Tibial nerve (tissue), 3 donors: Measurements from ENCODE around the gene SMIM35.

Experiments used
- POLR2A ChIP-seq, 2 donors: fragments of 450-650 bp; IDR thresholded peaks; one replicate each; pipeline ENCODE4 v1.6.1; 2017; ENCODE audit warnings: antibody characterized with exemption in 2 of 2, mild to moderate bottlenecking in 2 of 2, moderate library complexity in 2 of 2
- TF ChIP-seq, protein P1 (sequence below), 5 experiments: fragments of 200-600 bp in 3 of 5; fragments of 450-650 bp in 2 of 5; sonication (generic) in 3 of 5; IDR thresholded peaks; one replicate each; pipeline ENCODE4 v1.5.1; 2016 to 2019; ENCODE audit warnings: antibody characterized with exemption in 5 of 5, mild to moderate bottlenecking in 3 of 5, moderate library complexity in 2 of 5

- TF ChIP-seq, protein P1, sequence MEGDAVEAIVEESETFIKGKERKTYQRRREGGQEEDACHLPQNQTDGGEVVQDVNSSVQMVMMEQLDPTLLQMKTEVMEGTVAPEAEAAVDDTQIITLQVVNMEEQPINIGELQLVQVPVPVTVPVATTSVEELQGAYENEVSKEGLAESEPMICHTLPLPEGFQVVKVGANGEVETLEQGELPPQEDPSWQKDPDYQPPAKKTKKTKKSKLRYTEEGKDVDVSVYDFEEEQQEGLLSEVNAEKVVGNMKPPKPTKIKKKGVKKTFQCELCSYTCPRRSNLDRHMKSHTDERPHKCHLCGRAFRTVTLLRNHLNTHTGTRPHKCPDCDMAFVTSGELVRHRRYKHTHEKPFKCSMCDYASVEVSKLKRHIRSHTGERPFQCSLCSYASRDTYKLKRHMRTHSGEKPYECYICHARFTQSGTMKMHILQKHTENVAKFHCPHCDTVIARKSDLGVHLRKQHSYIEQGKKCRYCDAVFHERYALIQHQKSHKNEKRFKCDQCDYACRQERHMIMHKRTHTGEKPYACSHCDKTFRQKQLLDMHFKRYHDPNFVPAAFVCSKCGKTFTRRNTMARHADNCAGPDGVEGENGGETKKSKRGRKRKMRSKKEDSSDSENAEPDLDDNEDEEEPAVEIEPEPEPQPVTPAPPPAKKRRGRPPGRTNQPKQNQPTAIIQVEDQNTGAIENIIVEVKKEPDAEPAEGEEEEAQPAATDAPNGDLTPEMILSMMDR (IDR thresholded peaks at IDR 0.05): no peak
- no peak for TF ChIP-seq POLR2A (IDR thresholded peaks at IDR 0.05)
These were observed 48.5 kb upstream of the SMIM35 start for GRCh38 chr11:118135051-118135795.
